DLD1 (cell line): ENCODE data around the gene LMO2.

Source experiments
- in situ Hi-C: cut with HindIII; loops from 2 replicates; pipeline ENCODE4 v1.10.0; 2017; ENCODE audit warnings: low sequenced_read_pairs

The LMO2 gene

GRCh38 chr11:33915526-33915925, 23.6 kb upstream of the LMO2 start:
- in situ Hi-C loops = no loop called here

GRCh38 chr11:33913991-33914390, 22.1 kb upstream of the LMO2 start:
- in situ Hi-C loops = no loop called here

GRCh38 chr11:33912405-33913361, 20.8 kb upstream of the LMO2 start:
- in situ Hi-C loops = no loop called here

- in situ Hi-C loops = no loop called here
Measured at GRCh38 chr11:33910958-33911339, 19.1 kb upstream of the LMO2 start.

- in situ Hi-C loops = no loop called here
Measured at GRCh38 chr11:33910296-33910957, 18.6 kb upstream of the LMO2 start.

- in situ Hi-C loops = no loop called here
Measured at GRCh38 chr11:33909552-33909951, 17.7 kb upstream of the LMO2 start.

GRCh38 chr11:33909150-33909549, 17.3 kb upstream of the LMO2 start:
- in situ Hi-C loops = no loop called here

GRCh38 chr11:33907421-33907820, 15.5 kb upstream of the LMO2 start:
- in situ Hi-C loops = no loop called here

- in situ Hi-C loops = no loop called here
Measured at GRCh38 chr11:33906484-33907186, 14.8 kb upstream of the LMO2 start.

GRCh38 chr11:33904102-33904501, 12.2 kb upstream of the LMO2 start:
- in situ Hi-C loops = no loop called here

- in situ Hi-C loops = no loop called here
Measured at GRCh38 chr11:33900159-33900840, 8.4 kb upstream of the LMO2 start.

- in situ Hi-C loops = no loop called here
Measured at GRCh38 chr11:33899400-33900037, 7.6 kb upstream of the LMO2 start.

GRCh38 chr11:33898957-33899356, 7.1 kb upstream of the LMO2 start:
- in situ Hi-C loops = no loop called here

GRCh38 chr11:33897761-33898375, 6.0 kb upstream of the LMO2 start:
- in situ Hi-C loops = no loop called here

- in situ Hi-C loops = no loop called here
Measured at GRCh38 chr11:33896911-33897310, 5.0 kb upstream of the LMO2 start.

GRCh38 chr11:33895752-33896137, 3.9 kb upstream of the LMO2 start:
- in situ Hi-C loops = no loop called here

- in situ Hi-C loops = no loop called here
Measured at GRCh38 chr11:33894398-33894746, 2.5 kb upstream of the LMO2 start.

GRCh38 chr11:33893711-33894397, 2.0 kb upstream of the LMO2 start:
- in situ Hi-C loops = no loop called here

- in situ Hi-C loops = no loop called here
Measured at GRCh38 chr11:33892906-33893594, 1.2 kb upstream of the LMO2 start.
